Activated T-helper 9 cell treated with anti-CD3 and anti-CD28 coated beads, Interleukin-2, amount 50 U/mL, for 16 hours (primary cell): ENCODE data around the gene TXNRD1.
"Not testable (repeated sequence)": the region's sequence is repeated elsewhere in the genome, so short reads cannot be mapped to it uniquely, and the experiment has no call there.

Experiments
- DNase-seq: peaks from one replicate; pipeline ENCODE4 v3.0.0-alpha.2; 2020; ENCODE audit warnings: low read depth

TXNRD1 gene

GRCh38 chr12:104237930-104238329 is 22.4 kb downstream of the TXNRD1 start:
- no peak for DNase-seq

- DNase-seq = no peak
Measured at GRCh38 chr12:104242546-104243206, 27.1 kb downstream of the TXNRD1 start.

- DNase-seq = no peak
Measured at GRCh38 chr12:104243551-104243950, 28.0 kb downstream of the TXNRD1 start.

- no peak for DNase-seq
Measured at GRCh38 chr12:104243971-104244370, 28.4 kb downstream of the TXNRD1 start.

GRCh38 chr12:104247698-104248097 is 32.1 kb downstream of the TXNRD1 start:
- no peak for DNase-seq

GRCh38 chr12:104248444-104248843 is 32.9 kb downstream of the TXNRD1 start:
- DNase-seq = no peak

GRCh38 chr12:104249017-104249416 is 33.4 kb downstream of the TXNRD1 start:
- no peak for DNase-seq

GRCh38 chr12:104249898-104250297 is 34.3 kb downstream of the TXNRD1 start:
- DNase-seq = no peak

GRCh38 chr12:104250366-104251125 is 35.0 kb downstream of the TXNRD1 start:
- DNase-seq = no peak

GRCh38 chr12:104257913-104258472 is 42.4 kb downstream of the TXNRD1 start:
- DNase-seq = no peak

GRCh38 chr12:104258476-104259067 is 43.0 kb downstream of the TXNRD1 start:
- no peak for DNase-seq

GRCh38 chr12:104263026-104263425 is 47.4 kb downstream of the TXNRD1 start:
- DNase-seq = no peak

- DNase-seq = no peak
Measured at GRCh38 chr12:104263580-104264358, 48.2 kb downstream of the TXNRD1 start.

- not testable (repeated sequence) for DNase-seq
Measured at GRCh38 chr12:104265436-104265835, 49.9 kb downstream of the TXNRD1 start.

GRCh38 chr12:104272938-104273337 is 57.4 kb downstream of the TXNRD1 start:
- DNase-seq = no peak

- no peak for DNase-seq
Measured at GRCh38 chr12:104273503-104273902, 57.9 kb downstream of the TXNRD1 start.

GRCh38 chr12:104274811-104275210 is 59.2 kb downstream of the TXNRD1 start:
- no peak for DNase-seq

- no peak for DNase-seq
Measured at GRCh38 chr12:104275689-104276088, 60.1 kb downstream of the TXNRD1 start.

- DNase-seq = no peak
Measured at GRCh38 chr12:104276273-104277131, 60.9 kb downstream of the TXNRD1 start.

- no peak for DNase-seq
Measured at GRCh38 chr12:104279164-104279563, 63.6 kb downstream of the TXNRD1 start.

GRCh38 chr12:104280111-104280510 is 64.5 kb downstream of the TXNRD1 start:
- no peak for DNase-seq
